NCI-H446 treated with DMSO at 0.1 percent for 48 hours (cell line): ENCODE data around the gene ADAMTS2.

ENCODE experiments used
- DNase-seq: peaks from one replicate; lab custom pipeline; 2025; lab: John Stamatoyannopoulos, UW

The ADAMTS2 gene

GRCh38 chr5:179371681-179372680 is 26.7 kb upstream of the ADAMTS2 start:
- DNase-seq, result peak; percentile 83

GRCh38 chr5:179371121-179371510 is 25.9 kb upstream of the ADAMTS2 start:
- no peak for DNase-seq

DNA sequence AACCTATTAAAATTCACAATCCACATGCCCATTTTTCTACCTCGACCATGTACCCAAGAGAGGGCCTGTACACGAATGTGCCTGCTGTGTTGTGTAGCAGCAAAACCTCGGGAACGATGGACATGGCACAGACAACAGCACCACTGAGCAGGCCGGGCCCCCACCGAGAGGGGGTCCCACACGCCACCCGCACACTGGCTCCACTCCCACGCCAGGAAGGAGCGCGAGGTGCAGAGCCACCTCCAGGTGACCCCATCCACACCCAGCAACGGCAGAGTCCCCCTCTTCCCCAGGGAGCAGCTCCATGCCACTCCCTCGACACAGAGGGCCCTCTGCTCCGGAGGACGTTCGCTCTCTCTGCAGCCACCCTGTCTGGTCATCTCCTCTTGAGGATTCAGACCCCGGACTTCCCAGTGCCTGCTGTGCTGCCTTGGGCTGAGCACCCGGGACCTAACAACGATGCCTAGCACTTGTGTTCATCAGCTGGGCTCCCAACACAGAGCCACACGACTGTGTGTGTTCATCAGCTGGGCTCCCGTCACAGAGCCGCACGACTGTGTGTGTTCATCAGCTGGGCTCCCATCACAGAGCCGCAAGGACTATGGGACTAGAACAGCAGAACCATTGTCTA is 25.3 kb upstream of the ADAMTS2 start:
- DNase-seq, result no peak

DNA sequence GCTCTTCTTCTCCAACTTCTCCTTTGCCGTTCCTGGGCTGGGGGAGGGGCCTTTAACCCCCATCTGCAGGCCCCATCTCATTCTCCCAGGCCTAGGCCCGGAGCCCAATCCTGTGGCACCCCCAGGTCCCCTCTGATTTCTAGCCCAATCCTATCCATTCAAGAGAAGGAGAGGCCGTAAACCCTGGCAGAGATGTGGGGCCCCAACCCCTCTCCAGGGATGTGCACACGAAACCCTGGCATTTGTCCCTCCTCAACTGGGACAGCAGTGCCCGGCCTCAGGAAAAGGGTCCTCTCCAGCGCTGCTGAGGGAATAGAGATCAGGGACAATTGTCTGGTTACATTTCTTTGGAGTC is 24.2 kb upstream of the ADAMTS2 start:
- DNase-seq, result no peak

DNA sequence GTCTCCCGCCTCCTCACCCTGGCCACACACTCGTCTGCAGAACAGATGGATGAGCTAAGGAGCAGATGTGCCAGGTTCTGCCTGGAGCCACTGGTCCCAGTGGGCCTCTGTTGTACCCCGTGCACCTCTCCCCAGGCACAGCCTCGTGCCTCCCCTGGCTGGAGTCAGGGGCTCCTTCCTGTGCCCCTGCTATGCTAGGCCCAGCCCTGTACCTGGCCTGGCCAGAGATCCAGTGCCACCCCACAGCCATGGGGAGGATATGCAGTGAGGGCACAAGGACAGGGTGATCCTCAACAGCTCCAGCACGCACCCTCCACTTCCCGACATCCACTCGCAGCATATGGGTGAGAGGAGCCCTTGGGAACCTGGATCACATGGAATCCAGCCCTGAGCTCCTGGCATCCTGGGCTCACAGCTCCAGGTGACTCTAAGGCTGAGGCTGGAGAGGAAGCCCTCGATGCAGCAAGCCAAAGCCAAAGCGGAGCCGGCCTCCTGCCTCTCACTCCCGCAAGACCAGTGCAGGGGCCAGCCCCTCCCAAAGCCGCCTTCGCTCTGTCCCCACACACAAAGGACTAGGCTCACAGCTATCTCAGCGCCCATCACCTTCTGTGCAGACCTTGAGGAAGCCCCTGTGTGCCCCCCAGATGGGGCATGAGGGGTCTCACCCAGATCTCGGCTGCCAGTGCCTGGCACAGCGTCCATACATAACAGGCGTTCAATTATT is 23.7 kb upstream of the ADAMTS2 start:
- no peak for DNase-seq

DNA sequence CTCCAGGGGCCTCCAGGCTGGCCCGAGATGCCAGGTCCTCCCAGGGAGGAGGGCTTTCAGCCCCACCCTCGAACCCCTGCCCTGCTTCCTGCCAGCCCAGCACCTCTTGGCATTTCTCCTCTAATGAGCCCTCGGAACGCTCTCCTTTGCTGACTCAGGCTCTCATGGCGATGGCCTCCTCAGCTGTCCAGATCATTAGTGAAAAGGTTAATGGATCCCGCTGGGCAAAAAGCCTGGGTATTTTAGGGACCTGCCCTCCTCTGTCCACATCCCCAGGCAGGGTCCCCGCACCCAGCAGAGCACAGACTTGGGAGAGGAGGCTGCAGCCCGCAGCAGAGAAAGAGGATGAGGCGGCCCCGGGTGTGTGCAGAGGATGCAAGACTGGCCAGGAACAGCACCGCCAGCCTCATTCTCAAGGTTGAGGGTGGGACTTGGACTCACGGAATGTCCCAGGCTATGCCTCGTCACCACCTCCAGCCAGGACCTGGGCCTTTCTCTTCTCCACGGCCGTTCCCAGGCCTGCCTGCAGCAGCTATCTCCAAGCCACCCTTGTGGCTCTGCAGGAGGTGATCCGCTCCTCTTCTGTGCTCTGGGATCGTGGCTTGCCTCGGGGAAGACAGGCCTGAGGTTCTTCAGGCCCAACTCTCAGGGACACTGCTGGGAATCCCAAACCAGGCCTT is 23.0 kb upstream of the ADAMTS2 start:
- no peak for DNase-seq

DNA sequence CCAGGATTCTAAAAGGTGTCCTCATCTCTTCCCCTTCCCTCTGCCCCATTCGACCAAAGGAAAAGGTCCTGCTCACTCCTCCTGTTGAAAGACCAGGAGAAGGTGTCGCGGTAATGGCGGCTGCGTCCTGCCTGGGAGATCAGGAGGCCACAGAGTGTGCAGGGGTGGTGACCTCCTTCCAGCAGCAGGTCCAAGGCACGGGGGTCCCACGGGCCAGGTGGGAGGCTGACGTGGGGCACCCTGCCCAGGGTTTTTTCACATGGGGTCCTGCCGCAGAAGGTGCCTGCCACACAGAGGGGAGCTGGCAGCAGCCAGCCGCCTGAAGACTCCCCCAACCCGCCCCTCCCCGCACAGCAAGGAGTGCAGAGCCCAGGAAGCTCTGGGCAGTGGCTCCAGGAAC is 22.2 kb upstream of the ADAMTS2 start:
- DNase-seq, result no peak

- DNase-seq, result no peak
These were observed 17.1 kb upstream of the ADAMTS2 start for GRCh38 chr5:179362355-179362754.

GRCh38 chr5:179361037-179361603 is 15.9 kb upstream of the ADAMTS2 start:
- DNase-seq, result no peak

GRCh38 chr5:179357031-179357430 is 11.8 kb upstream of the ADAMTS2 start:
- DNase-seq, result no peak

DNA sequence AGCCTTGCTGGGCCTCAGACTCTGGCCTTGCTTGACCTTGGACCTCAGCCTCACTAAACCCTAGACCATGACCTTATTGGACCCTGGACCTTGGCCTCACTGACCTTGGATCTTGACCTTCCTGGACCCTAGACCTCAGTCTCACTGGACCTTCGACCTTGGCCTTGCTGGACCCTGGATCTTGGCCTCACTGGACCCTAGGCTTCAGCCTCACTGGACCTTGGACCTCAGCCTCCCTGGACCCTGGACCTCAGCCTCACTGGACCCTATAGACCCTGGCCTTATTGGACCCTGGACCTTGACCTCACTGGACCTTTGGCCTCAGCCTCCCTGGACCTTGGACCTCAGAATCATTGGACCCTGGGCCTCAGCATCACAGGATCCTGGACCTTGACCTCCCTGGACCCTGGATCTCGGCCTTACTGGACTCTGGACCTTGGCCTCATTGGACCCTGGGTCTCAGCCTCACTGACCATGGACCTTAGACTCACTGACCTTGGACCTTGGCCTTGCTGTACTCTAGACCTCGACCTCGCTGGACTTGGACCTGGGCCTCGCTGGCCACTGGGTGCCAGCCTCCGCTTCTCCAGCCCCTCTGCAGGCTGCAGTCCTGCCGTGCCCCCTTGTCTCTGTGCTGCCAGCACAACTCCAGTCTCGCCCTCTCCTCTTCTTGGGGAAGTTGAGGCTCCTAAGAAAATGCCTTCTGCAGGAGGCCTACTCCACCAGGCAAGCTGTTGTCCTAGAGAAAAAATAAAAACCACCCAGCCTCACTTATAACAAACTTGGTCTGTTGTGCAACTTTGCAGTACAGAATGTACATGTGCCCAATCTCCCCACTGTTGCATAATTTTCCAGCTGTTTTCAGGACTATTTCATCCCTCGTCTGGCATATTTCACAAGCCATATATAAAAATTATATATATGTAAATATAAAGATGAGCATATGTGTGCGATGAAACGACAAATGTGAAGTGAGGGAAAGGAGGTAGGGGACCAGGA is 11.0 kb upstream of the ADAMTS2 start:
- no peak for DNase-seq

DNA sequence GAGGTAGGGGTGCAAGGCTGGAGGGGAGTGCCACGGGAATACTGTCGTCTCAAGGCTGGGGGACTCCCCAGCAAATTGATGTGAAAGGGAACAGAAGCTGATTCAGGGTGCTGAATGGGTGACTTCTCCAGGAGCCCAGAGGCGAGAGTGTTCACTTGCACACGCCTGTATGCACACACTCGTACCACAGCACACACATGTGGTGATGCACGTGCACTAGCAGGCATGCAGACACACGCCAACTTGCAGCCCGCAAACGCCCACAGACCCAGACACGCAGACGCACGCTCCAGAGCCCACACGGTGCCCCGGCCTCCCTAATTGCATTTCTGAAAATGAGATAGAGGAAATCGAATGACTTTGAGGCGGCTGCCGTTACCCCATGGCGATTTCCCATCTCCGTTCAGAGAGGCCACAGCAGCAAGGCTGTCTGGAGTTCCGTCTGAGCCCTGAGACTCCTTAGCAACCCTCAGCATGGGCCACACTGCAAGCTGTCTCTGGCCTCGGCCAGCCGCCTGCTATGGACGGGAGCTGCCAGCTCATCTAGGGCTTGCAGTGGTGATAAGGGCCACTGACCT is 9.1 kb upstream of the ADAMTS2 start:
- DNase-seq, result no peak

DNA sequence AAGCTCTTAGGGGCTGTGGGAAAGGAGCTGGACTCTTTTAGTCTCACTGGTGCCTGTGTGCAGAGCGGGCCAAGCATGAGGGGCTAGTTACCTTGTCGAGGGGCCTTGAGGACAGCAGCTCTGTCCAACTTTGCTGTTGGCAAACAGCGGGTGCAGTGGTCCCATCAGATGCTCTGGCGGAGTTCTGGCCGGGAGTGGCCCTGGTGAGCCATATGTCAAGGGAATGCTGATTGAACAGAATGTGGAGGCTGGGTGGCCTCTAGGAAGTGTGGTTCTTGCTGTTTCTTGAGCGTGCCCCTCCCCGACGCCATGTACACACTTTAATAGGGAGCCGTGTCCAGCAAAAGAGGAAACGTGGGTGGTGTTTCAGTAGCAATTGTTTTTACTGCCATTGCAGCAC is 3.6 kb upstream of the ADAMTS2 start:
- DNase-seq, result no peak

GRCh38 chr5:179348011-179348530 is 2.8 kb upstream of the ADAMTS2 start:
- no peak for DNase-seq

- no peak for DNase-seq
These were observed 2.3 kb upstream of the ADAMTS2 start for GRCh38 chr5:179347581-179347980.

- no peak for DNase-seq
These were observed 1.6 kb upstream of the ADAMTS2 start for GRCh38 chr5:179346875-179347274.

- DNase-seq, result no peak
These were observed 1.1 kb upstream of the ADAMTS2 start for GRCh38 chr5:179346401-179346800.

DNA sequence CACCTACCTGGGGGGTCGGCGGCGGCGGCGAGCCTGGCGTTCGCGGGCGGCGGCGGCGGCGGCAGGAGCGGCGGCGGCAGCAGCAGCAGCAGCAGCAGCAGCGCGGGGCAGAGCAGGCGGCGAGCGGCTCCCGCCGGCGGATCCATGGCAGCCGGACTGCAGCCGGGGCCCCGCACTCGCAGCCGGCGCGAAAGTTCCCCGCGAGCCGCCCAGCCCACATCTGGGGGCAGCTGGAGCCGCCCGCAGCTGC is 153 bp downstream of the ADAMTS2 start:
- no peak for DNase-seq

DNA sequence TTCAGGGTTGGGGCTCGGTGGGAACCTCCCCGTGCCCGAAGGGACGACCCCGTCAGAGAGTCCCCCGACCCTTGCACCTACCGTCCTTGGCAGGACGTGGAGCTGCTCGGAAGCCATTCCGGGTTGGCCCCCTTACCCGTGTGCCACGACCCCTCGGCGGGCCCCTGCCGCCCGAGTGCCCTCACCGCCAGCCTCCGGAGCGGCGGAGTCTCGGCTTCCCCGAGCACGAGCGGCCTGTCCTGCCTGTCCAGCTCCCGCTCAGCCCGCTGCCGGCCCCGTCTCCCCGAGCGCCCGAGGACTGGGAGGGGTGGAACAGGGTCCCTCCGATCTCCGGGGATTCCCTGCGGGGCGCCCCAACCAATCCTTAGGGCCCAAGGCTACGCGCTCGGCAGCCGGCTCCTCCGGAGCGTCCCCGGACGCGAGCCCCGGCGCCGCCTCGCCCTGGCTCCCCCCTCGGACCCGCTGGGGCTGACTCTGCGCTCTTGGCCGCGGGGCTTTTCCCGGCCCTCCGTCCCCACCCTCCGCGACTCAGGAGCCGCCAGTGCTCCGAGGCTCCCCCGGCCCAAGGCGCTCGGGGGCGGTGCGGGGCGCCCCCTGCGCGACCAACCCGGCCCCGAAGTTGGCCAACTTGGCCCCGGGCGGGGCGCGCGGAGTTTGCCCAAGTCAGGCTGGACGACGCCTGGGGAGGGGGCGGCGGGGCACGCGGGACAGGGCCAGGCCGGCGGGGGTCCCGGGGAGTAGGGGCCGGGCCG is 654 bp downstream of the ADAMTS2 start:
- DNase-seq, result no peak
